Chondrocyte (in vitro differentiated cells): ENCODE data around the gene GTPBP6. TPM values are rescaled to one million over a fixed set of nuclear protein-coding genes. Genes with fewer than 3 reads are reported as not detected.
A peak's percentile ranks its signal among the peaks of the same experiment; 100 is the strongest.

ENCODE experiments used
- DNase-seq: peaks from one replicate; pipeline ENCODE4 v3.0.0; 2021; ENCODE audit warnings: mixed read lengths, low spot score
- H3K27ac Mint-ChIP-seq: one replicate; pipeline ENCODE4 v1.8.0; 2021; ENCODE audit warnings: mild to moderate bottlenecking, moderate library complexity, mixed read lengths; ENCODE audit not compliant: unreplicated experiment
- H3K27me3 Mint-ChIP-seq: 2 replicates; pipeline ENCODE4 v1.8.0; 2021; ENCODE audit warnings: low read depth, mixed read lengths
- H3K36me3 Mint-ChIP-seq: 2 replicates; pipeline ENCODE4 v1.8.0; 2021; ENCODE audit warnings: low read depth, mixed read lengths
- H3K4me1 Mint-ChIP-seq: 2 replicates; pipeline ENCODE4 v1.8.0; 2021; ENCODE audit warnings: low read depth, mild to moderate bottlenecking, mixed read lengths
- H3K4me3 Mint-ChIP-seq: one replicate; pipeline ENCODE4 v1.8.0; 2021; ENCODE audit warnings: mild to moderate bottlenecking, moderate library complexity, mixed read lengths; ENCODE audit not compliant: unreplicated experiment
- H3K9me3 Mint-ChIP-seq: 2 replicates; pipeline ENCODE4 v1.8.0; 2021; ENCODE audit warnings: low read depth, mixed read lengths
- CTCF ChIP-seq: fragments of 200-600 bp; sonication (generic); IDR thresholded peaks from 2 replicates; pipeline ENCODE4 v1.5.0; 2021; ENCODE audit warnings: antibody characterized with exemption, mild to moderate bottlenecking, moderate library complexity
- total RNA-seq: library from RNA; stranded (reverse); gene quantifications from 3 replicates; pipeline ENCODE4 v1.2.1, GENCODE V29; 2021

The GTPBP6 gene
- total RNA-seq, 1 donor from 2014 or later: 37.6 TPM

GRCh38 chrX:357693-358471 is 39.3 kb upstream of the GTPBP6 start:
- no peak for TF ChIP-seq CTCF
- DNase-seq: peak; percentile 90
- Mint-ChIP-seq H3K27ac (peak overlapping the region; percentile 9), H3K36me3 (peaks cover 26% of the 10 kb centered on the region), H3K4me3 (no peak overlapping the region), H3K4me1 (peaks cover 13% of the 10 kb centered on the region), H3K27me3 (no peaks in the 10 kb centered on the region), H3K9me3 (peaks cover 5% of the 10 kb centered on the region)

GRCh38 chrX:357035-357692 is 38.6 kb upstream of the GTPBP6 start:
- Mint-ChIP-seq H3K27me3 (no peaks in the 10 kb centered on the region), H3K4me1 (peaks cover 13% of the 10 kb centered on the region), H3K27ac (peak overlapping the region; percentile 28), H3K9me3 (peaks cover 5% of the 10 kb centered on the region), H3K4me3 (no peak overlapping the region), H3K36me3 (peaks cover 26% of the 10 kb centered on the region)
- no peak for DNase-seq
- TF ChIP-seq CTCF: no peak

GRCh38 chrX:356385-357034 is 37.9 kb upstream of the GTPBP6 start:
- DNase-seq: peak; percentile 42
- peaks cover 24% of the 10 kb centered on the region for H3K36me3 Mint-ChIP-seq
- peaks cover 13% of the 10 kb centered on the region for H3K4me1 Mint-ChIP-seq
- H3K27me3 Mint-ChIP-seq: no peaks in the 10 kb centered on the region
- no peak for TF ChIP-seq CTCF
- no peak overlapping the region for H3K27ac Mint-ChIP-seq
- no peak overlapping the region for H3K4me3 Mint-ChIP-seq
- H3K9me3 Mint-ChIP-seq: peaks cover 5% of the 10 kb centered on the region

- peak; percentile 66 for DNase-seq
- H3K4me3 Mint-ChIP-seq: no peak overlapping the region
- no peak overlapping the region for H3K27ac Mint-ChIP-seq
- no peaks in the 10 kb centered on the region for H3K27me3 Mint-ChIP-seq
- H3K9me3 Mint-ChIP-seq: peaks cover 5% of the 10 kb centered on the region
- H3K36me3 Mint-ChIP-seq: peaks cover 18% of the 10 kb centered on the region
- no peak for TF ChIP-seq CTCF
- peaks cover 13% of the 10 kb centered on the region for H3K4me1 Mint-ChIP-seq
These were observed 36.9 kb upstream of the GTPBP6 start for GRCh38 chrX:355329-356050.
